NCI-H1930 (cell line): Measurements from ENCODE around the gene LST1.

Experiments used
- DNase-seq, 2 experiments: peaks; one replicate each; lab custom pipeline; 2025; lab: John Stamatoyannopoulos, UW

LST1 gene

DNA sequence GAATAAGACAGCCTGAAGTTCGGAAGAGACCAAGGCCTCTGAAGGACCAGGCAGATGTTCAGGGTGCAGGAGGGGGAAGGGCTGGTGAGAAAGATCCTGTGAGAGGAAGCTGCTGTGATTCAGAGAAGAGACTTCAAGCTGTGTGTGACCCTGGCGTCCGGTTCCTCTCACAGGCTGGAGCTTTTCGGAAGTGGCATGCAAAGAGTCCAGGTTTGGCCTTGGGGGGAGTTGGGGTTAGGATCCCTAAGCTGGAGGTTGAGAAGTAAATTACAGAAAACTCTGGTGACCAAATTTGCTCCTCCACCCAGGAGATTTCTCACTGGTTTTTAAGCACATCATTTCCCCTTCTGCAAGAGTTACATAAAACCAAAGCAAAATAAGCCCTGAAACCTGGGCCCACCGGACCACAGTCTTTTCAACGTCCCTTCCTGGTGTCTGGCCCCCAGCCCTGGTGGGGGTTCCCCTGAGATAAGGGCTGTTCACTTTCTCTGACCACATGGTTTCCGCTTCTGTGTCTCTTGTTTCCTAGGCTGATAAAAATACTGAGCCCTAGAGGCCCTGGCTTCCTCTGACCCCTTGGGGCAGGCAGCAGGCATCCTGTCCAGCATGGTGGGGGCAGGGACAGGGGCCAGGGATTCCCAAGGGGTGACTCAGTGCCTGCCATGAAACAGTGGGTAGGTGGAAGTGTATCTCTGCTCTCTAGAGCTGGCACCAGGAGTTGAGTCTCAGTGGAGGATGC, 25.9 kb upstream of the LST1 start:
- DNase-seq = no peak

DNA sequence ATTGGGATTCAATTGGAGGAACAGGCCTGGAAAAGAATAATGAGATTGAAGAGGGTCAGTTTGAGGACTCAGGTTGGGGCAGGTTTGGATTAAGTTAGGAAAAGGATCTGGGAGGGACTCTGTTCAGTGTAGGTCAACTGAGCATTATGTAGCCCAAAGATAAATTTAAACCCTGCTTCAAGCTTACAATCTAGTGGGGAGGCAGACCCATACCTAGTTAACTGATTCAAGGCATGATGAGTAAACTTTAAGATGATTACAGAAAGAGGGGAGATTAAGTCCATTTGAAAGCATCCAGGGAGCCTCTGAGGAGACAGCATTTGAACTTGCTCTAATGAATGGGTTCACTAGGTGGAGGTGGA, 25.4 kb upstream of the LST1 start:
- DNase-seq = no peak

DNA sequence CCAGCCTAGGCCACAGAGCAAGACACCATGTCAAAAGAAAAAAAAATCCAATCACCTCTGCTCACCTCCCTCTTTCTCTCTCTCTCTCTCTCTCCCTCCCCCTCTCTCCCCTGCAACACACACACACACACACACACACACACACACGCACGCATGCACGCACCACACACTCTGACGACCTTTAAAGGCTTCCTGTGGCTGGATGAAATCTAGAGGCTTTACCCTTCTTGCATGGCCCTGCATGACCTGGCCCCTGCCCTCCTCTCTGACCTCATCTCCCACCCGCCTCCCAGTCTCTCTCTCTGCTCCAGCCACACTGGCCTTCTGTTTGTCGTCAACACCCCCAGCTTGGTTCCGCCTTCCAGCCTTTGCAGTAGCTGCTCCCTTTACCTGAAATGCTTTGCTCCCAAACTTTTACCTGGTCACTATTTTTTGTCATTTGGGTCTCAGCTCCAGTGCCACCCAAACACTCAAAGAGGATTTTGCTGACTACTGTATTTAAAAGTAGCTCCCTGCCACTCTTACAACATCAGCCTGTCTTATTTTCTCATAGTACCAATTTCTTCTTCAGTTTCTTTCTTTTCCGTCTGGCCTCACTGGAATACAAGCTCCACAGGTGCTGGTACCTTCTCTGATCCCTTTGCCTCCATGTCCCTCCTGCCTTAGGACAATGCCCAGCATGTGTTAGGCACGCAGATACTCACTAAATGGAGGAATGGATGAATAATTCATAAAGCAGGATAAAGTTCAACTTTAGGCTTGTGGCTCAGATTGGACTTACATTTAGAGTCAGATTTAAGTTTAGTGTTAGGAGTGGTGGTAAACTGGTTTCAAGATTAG, 18.3 kb upstream of the LST1 start:
- no peak for DNase-seq

DNA sequence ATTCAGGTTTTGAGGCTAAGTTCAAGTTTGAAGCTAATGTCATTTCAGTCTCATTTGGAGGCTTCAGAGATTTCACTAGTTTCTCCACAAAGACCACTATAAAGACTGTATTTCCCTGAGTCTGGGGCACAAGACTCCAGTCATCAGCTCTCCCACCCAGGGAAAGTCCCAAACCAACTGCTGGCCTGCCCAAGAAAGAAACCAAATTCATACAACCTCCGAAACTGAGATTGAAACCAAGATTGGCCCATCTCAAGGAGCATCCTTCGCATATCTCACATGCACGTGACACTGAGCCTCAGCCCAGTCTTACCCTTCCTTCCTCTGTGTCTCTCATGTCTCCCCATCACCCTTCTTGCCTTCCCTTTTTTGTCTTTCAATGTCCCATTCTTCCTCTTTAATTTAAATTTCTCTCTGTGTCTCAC, 17.5 kb upstream of the LST1 start:
- DNase-seq = no peak

DNA sequence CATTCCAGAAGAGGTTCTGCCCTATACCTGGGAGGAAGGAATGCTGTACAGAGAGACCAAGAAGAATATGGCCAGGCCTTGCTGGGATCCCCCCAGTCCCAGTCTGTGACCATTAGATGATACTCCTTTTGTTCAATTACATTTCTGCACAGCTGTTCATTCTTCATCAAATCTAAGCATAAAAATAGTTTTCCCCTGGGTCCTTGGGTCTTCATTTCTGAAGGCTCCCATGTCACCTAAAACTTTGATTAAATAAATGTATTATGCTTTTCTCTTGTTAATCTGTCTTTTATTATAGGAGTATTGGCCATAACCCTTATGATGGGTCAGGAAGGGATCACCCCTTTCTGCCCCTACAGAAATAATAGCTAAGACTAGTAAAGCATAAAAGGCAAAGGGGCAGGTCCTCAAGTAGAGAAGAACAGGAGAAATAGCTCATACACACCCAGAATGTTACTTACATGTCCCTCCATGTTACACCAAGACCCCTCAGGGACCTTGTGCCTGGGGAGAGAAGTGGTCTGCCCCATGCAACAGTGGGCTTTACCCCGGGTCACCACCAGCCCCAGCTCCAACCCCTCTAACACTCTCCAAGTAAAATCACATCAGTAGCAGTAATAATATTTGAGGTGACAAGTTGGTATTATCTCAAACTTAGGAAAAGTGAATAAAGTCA, 16.1 kb upstream of the LST1 start:
- DNase-seq = no peak

DNA sequence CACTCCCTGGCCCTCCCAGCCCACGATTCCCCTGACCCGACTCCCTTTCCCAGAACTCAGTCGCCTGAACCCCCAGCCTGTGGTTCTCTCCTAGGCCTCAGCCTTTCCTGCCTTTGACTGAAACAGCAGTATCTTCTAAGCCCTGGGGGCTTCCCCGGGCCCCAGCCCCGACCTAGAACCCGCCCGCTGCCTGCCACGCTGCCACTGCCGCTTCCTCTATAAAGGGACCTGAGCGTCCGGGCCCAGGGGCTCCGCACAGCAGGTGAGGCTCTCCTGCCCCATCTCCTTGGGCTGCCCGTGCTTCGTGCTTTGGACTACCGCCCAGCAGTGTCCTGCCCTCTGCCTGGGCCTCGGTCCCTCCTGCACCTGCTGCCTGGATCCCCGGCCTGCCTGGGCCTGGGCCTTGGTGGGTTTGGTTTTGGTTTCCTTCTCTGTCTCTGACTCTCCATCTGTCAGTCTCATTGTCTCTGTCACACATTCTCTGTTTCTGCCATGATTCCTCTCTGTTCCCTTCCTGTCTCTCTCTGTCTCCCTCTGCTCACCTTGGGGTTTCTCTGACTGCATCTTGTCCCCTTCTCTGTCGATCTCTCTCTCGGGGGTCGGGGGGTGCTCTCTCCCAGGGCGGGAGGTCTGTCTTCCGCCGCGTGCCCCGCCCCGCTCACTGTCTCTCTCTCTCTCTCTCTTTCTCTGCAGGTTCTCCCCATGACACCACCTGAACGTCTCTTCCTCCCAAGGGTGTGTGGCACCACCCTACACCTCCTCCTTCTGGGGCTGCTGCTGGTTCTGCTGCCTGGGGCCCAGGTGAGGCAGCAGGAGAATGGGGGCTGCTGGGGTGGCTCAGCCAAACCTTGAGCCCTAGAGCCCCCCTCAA, 13.8 kb upstream of the LST1 start, which contains the start of gene LTA:
Gene LTA (plus strand): TSS at position 249 of the 871 bp plus-strand sequence. CDS start 454 bp downstream, at position 703.
- no peak for DNase-seq

DNA sequence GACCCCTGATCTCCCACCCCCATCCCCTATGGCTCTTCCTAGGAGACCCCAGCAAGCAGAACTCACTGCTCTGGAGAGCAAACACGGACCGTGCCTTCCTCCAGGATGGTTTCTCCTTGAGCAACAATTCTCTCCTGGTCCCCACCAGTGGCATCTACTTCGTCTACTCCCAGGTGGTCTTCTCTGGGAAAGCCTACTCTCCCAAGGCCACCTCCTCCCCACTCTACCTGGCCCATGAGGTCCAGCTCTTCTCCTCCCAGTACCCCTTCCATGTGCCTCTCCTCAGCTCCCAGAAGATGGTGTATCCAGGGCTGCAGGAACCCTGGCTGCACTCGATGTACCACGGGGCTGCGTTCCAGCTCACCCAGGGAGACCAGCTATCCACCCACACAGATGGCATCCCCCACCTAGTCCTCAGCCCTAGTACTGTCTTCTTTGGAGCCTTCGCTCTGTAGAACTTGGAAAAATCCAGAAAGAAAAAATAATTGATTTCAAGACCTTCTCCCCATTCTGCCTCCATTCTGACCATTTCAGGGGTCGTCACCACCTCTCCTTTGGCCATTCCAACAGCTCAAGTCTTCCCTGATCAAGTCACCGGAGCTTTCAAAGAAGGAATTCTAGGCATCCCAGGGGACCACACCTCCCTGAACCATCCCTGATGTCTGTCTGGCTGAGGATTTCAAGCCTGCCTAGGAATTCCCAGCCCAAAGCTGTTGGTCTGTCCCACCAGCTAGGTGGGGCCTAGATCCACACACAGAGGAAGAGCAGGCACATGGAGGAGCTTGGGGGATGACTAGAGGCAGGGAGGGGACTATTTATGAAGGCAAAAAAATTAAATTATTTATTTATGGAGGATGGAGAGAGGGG, 12.6 kb upstream of the LST1 start:
- no peak for DNase-seq

DNA sequence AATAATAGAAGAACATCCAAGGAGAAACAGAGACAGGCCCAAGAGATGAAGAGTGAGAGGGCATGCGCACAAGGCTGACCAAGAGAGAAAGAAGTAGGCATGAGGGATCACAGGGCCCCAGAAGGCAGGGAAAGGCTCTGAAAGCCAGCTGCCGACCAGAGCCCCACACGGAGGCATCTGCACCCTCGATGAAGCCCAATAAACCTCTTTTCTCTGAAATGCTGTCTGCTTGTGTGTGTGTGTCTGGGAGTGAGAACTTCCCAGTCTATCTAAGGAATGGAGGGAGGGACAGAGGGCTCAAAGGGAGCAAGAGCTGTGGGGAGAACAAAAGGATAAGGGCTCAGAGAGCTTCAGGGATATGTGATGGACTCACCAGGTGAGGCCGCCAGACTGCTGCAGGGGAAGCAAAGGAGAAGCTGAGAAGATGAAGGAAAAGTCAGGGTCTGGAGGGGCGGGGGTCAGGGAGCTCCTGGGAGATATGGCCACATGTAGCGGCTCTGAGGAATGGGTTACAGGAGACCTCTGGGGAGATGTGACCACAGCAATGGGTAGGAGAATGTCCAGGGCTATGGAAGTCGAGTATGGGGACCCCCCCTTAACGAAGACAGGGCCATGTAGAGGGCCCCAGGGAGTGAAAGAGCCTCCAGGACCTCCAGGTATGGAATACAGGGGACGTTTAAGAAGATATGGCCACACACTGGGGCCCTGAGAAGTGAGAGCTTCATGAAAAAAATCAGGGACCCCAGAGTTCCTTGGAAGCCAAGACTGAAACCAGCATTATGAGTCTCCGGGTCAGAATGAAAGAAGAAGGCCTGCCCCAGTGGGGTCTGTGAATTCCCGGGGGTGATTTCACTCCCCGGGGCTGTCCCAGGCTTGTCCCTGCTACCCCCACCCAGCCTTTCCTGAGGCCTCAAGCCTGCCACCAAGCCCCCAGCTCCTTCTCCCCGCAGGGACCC, 11.7 kb upstream of the LST1 start:
- DNase-seq = no peak

DNA sequence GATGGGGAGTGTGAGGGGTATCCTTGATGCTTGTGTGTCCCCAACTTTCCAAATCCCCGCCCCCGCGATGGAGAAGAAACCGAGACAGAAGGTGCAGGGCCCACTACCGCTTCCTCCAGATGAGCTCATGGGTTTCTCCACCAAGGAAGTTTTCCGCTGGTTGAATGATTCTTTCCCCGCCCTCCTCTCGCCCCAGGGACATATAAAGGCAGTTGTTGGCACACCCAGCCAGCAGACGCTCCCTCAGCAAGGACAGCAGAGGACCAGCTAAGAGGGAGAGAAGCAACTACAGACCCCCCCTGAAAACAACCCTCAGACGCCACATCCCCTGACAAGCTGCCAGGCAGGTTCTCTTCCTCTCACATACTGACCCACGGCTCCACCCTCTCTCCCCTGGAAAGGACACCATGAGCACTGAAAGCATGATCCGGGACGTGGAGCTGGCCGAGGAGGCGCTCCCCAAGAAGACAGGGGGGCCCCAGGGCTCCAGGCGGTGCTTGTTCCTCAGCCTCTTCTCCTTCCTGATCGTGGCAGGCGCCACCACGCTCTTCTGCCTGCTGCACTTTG, 10.7 kb upstream of the LST1 start, which contains the start of gene TNF:
Gene TNF (plus strand): TSS at position 231 of the 567 bp plus-strand sequence. CDS start 177 bp downstream, at position 408.
- DNase-seq = no peak

DNA sequence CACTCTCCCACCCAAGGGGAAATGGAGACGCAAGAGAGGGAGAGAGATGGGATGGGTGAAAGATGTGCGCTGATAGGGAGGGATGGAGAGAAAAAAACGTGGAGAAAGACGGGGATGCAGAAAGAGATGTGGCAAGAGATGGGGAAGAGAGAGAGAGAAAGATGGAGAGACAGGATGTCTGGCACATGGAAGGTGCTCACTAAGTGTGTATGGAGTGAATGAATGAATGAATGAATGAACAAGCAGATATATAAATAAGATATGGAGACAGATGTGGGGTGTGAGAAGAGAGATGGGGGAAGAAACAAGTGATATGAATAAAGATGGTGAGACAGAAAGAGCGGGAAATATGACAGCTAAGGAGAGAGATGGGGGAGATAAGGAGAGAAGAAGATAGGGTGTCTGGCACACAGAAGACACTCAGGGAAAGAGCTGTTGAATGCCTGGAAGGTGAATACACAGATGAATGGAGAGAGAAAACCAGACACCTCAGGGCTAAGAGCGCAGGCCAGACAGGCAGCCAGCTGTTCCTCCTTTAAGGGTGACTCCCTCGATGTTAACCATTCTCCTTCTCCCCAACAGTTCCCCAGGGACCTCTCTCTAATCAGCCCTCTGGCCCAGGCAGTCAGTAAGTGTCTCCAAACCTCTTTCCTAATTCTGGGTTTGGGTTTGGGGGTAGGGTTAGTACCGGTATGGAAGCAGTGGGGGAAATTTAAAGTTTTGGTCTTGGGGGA, 10.0 kb upstream of the LST1 start:
- no peak for DNase-seq

DNA sequence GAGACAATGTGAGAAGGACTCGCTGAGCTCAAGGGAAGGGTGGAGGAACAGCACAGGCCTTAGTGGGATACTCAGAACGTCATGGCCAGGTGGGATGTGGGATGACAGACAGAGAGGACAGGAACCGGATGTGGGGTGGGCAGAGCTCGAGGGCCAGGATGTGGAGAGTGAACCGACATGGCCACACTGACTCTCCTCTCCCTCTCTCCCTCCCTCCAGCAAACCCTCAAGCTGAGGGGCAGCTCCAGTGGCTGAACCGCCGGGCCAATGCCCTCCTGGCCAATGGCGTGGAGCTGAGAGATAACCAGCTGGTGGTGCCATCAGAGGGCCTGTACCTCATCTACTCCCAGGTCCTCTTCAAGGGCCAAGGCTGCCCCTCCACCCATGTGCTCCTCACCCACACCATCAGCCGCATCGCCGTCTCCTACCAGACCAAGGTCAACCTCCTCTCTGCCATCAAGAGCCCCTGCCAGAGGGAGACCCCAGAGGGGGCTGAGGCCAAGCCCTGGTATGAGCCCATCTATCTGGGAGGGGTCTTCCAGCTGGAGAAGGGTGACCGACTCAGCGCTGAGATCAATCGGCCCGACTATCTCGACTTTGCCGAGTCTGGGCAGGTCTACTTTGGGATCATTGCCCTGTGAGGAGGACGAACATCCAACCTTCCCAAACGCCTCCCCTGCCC, 9.0 kb upstream of the LST1 start:
- no peak for DNase-seq

DNA sequence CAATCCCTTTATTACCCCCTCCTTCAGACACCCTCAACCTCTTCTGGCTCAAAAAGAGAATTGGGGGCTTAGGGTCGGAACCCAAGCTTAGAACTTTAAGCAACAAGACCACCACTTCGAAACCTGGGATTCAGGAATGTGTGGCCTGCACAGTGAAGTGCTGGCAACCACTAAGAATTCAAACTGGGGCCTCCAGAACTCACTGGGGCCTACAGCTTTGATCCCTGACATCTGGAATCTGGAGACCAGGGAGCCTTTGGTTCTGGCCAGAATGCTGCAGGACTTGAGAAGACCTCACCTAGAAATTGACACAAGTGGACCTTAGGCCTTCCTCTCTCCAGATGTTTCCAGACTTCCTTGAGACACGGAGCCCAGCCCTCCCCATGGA, 8.5 kb upstream of the LST1 start:
- no peak for DNase-seq

DNA sequence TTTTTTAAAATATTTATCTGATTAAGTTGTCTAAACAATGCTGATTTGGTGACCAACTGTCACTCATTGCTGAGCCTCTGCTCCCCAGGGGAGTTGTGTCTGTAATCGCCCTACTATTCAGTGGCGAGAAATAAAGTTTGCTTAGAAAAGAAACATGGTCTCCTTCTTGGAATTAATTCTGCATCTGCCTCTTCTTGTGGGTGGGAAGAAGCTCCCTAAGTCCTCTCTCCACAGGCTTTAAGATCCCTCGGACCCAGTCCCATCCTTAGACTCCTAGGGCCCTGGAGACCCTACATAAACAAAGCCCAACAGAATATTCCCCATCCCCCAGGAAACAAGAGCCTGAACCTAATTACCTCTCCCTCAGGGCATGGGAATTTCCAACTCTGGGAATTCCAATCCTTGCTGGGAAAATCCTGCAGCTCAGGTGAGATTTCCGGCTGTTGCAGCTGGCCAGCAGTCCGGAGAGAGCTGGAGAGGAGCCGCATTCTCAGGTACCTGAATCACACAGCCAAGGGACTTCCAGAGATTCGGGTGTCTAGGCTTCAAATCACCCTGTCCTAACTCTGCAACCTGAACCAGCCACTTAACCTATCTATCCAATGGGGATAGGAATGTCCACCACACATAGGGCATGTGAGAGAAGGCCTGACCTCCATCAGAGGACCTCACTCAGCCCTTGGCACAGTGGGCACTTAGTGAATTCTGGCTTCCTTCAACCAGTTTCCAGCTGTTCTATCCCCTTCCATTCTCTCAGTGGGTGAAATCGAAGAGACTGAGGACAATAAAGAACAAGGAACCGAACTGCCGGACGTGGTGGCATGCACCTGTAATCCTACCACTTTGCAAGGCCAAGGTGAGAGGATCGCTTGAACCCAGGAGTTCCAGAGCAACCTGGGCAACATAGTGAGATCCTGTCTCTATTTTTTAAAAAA, 7.6 kb upstream of the LST1 start:
- no peak for DNase-seq

DNA sequence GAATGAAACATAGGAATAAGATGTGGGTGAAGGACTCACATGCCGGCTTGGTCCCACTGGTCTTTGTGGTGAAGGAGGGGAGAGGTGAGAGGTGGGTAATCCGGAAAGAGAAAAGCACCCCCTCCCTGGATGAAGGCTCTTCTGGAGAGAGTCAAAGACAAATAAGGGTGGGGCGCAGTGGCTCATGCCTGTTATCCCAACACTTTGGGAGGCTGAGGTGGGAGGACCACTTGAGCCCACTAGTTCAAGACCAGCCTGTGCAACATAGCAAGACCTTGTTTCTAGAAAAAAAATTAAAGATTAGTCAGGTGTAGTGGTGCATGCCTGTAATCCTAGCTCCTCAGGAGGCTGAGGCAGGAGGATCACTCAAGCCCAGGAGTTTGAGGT, 7.0 kb upstream of the LST1 start:
- DNase-seq = no peak

DNA sequence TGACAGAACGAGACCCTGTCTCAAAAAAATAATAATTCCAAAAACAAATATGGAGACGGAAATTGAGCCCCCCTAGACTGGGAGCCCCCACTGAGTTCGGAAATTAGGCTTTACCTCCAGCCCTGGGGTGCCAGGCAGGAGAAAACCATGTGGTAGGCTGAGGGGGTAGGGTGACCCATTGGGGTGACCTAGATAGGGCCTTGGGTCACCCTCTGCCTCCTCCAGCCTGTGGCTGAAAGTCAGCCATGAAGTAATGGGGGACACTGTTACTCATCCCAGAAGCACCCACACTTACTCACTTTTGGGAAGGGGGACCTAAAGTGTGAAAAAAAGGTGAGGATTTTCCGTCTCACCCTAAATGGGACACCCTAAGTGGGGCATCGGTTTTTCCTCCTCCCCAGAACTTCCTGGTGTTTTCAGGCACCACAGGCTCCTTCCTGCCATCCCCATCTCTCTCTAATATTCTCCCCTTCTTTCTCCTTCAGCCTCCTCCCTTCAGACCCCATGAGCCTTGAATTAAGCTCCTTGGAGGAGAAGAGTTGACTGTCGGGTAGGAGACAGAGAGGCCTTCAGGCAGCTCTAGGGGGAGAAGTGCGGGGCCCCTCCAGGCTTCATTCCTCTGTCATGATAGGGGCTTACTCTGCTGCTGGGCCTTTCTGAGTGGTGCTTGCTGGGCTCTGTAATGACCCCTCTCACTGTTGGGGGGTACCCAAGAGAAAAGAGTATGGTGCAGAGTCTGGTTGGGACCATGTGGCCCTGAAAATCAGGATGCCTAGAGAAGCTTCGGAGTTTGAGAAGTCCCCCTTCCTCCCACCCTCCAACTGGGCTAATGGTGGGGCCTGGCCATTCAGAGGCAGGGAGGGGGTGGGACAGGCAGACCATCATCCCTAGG, 6.3 kb upstream of the LST1 start:
- no peak for DNase-seq

DNA sequence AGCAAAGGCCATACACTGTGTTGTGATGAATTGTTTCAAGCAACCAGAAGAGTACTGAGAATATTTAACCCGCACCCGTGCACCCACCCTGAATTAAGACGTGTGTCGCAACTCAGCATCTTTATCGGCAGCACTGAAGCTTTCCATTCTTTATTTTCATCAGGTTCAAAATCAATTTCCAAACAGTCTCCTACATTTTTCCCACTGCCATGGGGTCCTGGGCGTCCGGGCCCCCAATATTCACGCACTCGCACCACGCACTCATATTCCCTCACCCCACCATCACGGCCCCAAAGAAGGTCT, 5.7 kb upstream of the LST1 start:
- DNase-seq = no peak
